Activated CD8-positive, alpha-beta T cell treated with anti-CD3 and anti-CD28 coated beads for 36 hours (primary cell): ENCODE data around the gene PAH. TPM values are rescaled to one million over a fixed set of nuclear protein-coding genes. Genes with fewer than 3 reads are reported as not detected.

Source experiments
- ATAC-seq: fragments of 200-7000 bp; cut with Tn5 transposase; one replicate; pipeline ENCODE4 v1.10.0; 2021; ENCODE audit warnings: mild to moderate bottlenecking, moderate library complexity
- CTCF ChIA-PET: fragments of 350-600 bp; sonication (Branson Sonifier 250); formaldehyde crosslinking; loops from one replicate; lab custom pipeline; 2021; ENCODE audit warnings: antibody characterized with exemption; lab: Charles Lee
- POLR2A ChIA-PET: fragments of 350-600 bp; sonication (Branson Sonifier 250); formaldehyde crosslinking; loops from one replicate; lab custom pipeline; 2021; ENCODE audit warnings: antibody characterized with exemption; lab: Charles Lee
- DNase-seq: peaks from one replicate; pipeline ENCODE4 v3.0.0-alpha.2; 2020
- H3K27ac Mint-ChIP-seq: one replicate; pipeline ENCODE4 v1.8.0; 2021; ENCODE audit warnings: mild to moderate bottlenecking, mixed read lengths
- H3K27me3 Mint-ChIP-seq: one replicate; pipeline ENCODE4 v1.8.0; 2021; ENCODE audit warnings: mixed read lengths
- H3K36me3 Mint-ChIP-seq: one replicate; pipeline ENCODE4 v1.8.0; 2021; ENCODE audit warnings: low read depth, mixed read lengths
- H3K4me1 Mint-ChIP-seq: one replicate; pipeline ENCODE4 v1.8.0; 2021; ENCODE audit warnings: low read depth, mixed read lengths
- H3K4me3 Mint-ChIP-seq: one replicate; pipeline ENCODE4 v1.8.0; 2021; ENCODE audit warnings: mild to moderate bottlenecking, moderate library complexity, mixed read lengths
- H3K9me3 Mint-ChIP-seq: one replicate; pipeline ENCODE4 v1.8.0; 2021; ENCODE audit warnings: mixed read lengths
- CTCF ChIP-seq: fragments of 200-600 bp; IDR thresholded peaks from one replicate; pipeline ENCODE4 v1.8.0; 2022; ENCODE audit warnings: antibody characterized with exemption, mild to moderate bottlenecking
- intact Hi-C: fragments of 100-400 bp; cut with micrococcal nuclease; formaldehyde crosslinking; loops from one replicate; pipeline ENCODE4 v1.10.0; 2022
- total RNA-seq, 2 experiments: library from RNA; stranded (reverse); gene quantifications; one replicate each; pipeline ENCODE4 v1.2.3, GENCODE V29; 2021

Gene PAH
- total RNA-seq, 2 experiments from 2014 or later, result not detected

DNA sequence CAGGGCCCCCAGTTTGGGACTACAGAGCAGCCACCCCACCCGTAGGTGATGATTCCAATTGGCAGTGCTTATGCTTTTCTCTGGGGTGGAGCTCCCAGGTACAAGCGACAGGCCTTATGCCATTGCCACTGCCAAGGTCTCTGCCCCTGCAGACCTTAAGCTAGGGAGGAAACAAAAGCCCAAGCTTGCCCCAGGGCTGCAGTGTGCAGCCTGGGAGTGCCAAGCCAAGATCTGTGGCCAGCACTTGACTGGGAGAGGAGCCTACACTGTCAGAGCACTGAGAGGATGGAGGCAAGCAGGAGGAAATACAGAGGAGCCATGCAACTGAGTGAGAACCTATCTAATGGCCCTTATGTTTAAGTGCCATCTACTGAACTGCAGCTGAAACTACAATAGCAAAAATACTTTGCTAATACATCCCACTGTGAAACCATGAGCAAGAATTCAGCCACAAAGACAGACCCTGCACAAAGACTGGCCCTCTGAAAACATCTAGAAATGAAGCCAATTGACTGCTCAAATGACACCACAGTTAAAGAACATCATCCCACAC is 22.7 kb upstream of the PAH start:
- Mint-ChIP-seq H3K27me3 (peaks cover 29% of the 10 kb centered on the region), H3K27ac (no peak overlapping the region), H3K4me1 (no peaks in the 10 kb centered on the region), H3K36me3 (no peaks in the 10 kb centered on the region), H3K9me3 (peaks cover 3% of the 10 kb centered on the region), H3K4me3 (no peak overlapping the region)
- ATAC-seq (no peak), DNase-seq (no peak)
- intact Hi-C loops, result no loop called here
- POLR2A ChIA-PET, result no interaction called here
- CTCF ChIA-PET, result interaction anchor here (1.0 to 2.5 kb wide), 3 partner anchors 9 to 609 kb away, joined by 3 to 12 read pairs (median 10); no protein-coding TSS in a partner anchor
- no peak for TF ChIP-seq CTCF

- no peak overlapping the region for H3K4me3 Mint-ChIP-seq
- no peak for TF ChIP-seq CTCF
- peaks cover 28% of the 10 kb centered on the region for H3K27me3 Mint-ChIP-seq
- POLR2A ChIA-PET, result no interaction called here
- CTCF ChIA-PET, result interaction anchor here (1.0 to 2.5 kb wide), 3 partner anchors 9 to 610 kb away, joined by 3 to 12 read pairs (median 10); no protein-coding TSS in a partner anchor
- H3K9me3 Mint-ChIP-seq, result peaks cover 3% of the 10 kb centered on the region
- no peak for DNase-seq
- no peaks in the 10 kb centered on the region for H3K36me3 Mint-ChIP-seq
- no peak overlapping the region for H3K27ac Mint-ChIP-seq
- H3K4me1 Mint-ChIP-seq, result no peaks in the 10 kb centered on the region
- ATAC-seq, result no peak
- intact Hi-C loops, result no loop called here
Measured at GRCh38 chr12:102939059-102939458, 22.0 kb upstream of the PAH start.

- no peak for TF ChIP-seq CTCF
- Mint-ChIP-seq H3K27ac (no peak overlapping the region), H3K36me3 (no peaks in the 10 kb centered on the region), H3K27me3 (peaks cover 33% of the 10 kb centered on the region), H3K4me3 (no peak overlapping the region), H3K9me3 (no peaks in the 10 kb centered on the region), H3K4me1 (no peaks in the 10 kb centered on the region)
- intact Hi-C loops, result no loop called here
- ChIA-PET POLR2A (no interaction called here), CTCF (no interaction called here)
- DNase-seq, result no peak
- no peak for ATAC-seq
Measured at GRCh38 chr12:102933168-102933567, 16.1 kb upstream of the PAH start.

GRCh38 chr12:102927220-102927619 is 10.2 kb upstream of the PAH start:
- ATAC-seq (no peak), DNase-seq (no peak)
- Mint-ChIP-seq H3K4me3 (no peak overlapping the region), H3K4me1 (no peaks in the 10 kb centered on the region), H3K9me3 (no peaks in the 10 kb centered on the region), H3K27ac (no peak overlapping the region), H3K27me3 (peaks cover 29% of the 10 kb centered on the region), H3K36me3 (no peaks in the 10 kb centered on the region)
- ChIA-PET POLR2A (no interaction called here), CTCF (interaction anchor here (1.9 kb wide), 1 partner anchor 22 kb away, joined by 6 read pairs; no protein-coding TSS in a partner anchor)
- no peak for TF ChIP-seq CTCF
- intact Hi-C loops, result no loop called here

- TF ChIP-seq CTCF, result no peak
- no peak for ATAC-seq
- Mint-ChIP-seq H3K4me1 (peaks cover 3% of the 10 kb centered on the region), H3K27me3 (peaks cover 22% of the 10 kb centered on the region), H3K9me3 (no peaks in the 10 kb centered on the region), H3K4me3 (no peak overlapping the region), H3K27ac (no peak overlapping the region), H3K36me3 (no peaks in the 10 kb centered on the region)
- intact Hi-C loops, result no loop called here
- CTCF ChIA-PET, result no interaction called here
- POLR2A ChIA-PET, result no interaction called here
- DNase-seq, result no peak
Measured at GRCh38 chr12:102921240-102921639, 4.2 kb upstream of the PAH start.
